ENCODE results near the gene CCNY.

Gene CCNY

DNA sequence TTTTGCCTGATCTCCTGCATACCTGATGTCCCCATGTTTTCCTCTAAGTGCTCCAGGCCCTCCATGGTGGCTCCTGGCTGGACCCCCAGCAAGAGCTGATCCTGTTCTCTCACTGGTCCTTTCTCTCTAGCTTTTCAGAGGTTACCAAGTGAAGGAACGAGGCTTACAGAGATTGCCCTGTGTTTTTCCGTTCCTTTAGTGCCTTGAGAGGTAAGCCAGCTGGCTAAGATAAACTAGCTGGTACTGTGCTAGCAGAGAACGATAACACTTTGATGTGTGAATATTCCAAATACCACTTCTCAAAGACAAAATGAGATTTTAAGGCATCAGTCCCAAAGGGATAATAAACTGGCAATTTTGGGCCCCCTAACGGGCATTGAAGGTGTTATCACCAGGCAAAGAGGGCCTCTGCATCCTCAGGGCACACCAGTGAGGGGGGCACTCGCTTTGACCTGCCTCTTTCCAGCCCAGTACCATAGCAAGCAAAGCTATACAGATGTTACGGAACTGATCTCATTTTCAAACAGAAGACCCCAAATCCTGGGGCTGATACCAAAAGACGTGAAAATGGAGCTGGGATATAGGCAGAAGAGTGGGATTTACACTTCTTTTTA is 8.4 kb upstream of the CCNY start:
- TF ChIP-seq, protein P1, sequence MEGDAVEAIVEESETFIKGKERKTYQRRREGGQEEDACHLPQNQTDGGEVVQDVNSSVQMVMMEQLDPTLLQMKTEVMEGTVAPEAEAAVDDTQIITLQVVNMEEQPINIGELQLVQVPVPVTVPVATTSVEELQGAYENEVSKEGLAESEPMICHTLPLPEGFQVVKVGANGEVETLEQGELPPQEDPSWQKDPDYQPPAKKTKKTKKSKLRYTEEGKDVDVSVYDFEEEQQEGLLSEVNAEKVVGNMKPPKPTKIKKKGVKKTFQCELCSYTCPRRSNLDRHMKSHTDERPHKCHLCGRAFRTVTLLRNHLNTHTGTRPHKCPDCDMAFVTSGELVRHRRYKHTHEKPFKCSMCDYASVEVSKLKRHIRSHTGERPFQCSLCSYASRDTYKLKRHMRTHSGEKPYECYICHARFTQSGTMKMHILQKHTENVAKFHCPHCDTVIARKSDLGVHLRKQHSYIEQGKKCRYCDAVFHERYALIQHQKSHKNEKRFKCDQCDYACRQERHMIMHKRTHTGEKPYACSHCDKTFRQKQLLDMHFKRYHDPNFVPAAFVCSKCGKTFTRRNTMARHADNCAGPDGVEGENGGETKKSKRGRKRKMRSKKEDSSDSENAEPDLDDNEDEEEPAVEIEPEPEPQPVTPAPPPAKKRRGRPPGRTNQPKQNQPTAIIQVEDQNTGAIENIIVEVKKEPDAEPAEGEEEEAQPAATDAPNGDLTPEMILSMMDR (IDR thresholded peaks at IDR 0.05; ENCODE audit: low read depth, low read length, missing control alignments), result no peak
- in situ Hi-C loops (cut with HindIII; ENCODE audit: low pct_ligation_motif_present, low sequenced_read_pairs), result no loop called here
- H3K36me3 ChIP-seq (replicated peaks), result no peaks in the 10 kb centered on the region
- H3K4me3 ChIP-seq (ENCODE audit: low read depth, low read length), result no peak overlapping the region
- peak overlapping the region; percentile 61 for H3K27ac ChIP-seq
- H3K27me3 ChIP-seq (replicated peaks), result no peaks in the 10 kb centered on the region
- no peak for DNase-seq

- Histone ChIP-seq H3K27ac (peak overlapping the region; percentile 61), H3K4me3 (ENCODE audit: low read depth, low read length) (no peak overlapping the region), H3K36me3 (replicated peaks) (no peaks in the 10 kb centered on the region), H3K27me3 (replicated peaks) (no peaks in the 10 kb centered on the region)
- DNase-seq, result peak; percentile 69
- TF ChIP-seq, protein P1 (IDR thresholded peaks at IDR 0.05; ENCODE audit: low read depth, low read length, missing control alignments), result no peak
- in situ Hi-C loops (cut with HindIII; ENCODE audit: low pct_ligation_motif_present, low sequenced_read_pairs), result no loop called here
Measured at GRCh38 chr10:35328404-35329037, 7.8 kb upstream of the CCNY start.

DNA sequence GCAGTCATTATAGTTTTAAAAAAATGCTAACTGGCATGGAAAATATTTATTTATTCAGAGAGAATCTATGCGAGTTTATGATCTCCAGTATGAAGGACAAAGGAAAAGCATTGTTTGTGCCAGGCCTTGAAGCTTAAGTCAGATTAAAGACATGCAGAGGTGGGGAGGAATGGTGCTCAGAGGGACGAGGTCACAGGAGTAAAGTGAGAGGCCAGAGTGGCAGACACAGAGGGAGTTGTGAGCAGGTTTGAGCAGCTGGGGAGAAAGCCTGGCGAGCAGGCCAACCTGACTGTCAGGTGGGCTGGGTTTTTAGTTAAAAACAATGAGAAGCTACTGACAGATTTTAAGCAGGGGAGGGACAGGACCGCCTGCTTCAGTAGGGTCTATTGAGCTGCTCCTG is 6.8 kb upstream of the CCNY start:
- Histone ChIP-seq H3K4me3 (ENCODE audit: low read depth, low read length) (no peak overlapping the region), H3K36me3 (replicated peaks) (no peaks in the 10 kb centered on the region), H3K27ac (no peak overlapping the region), H3K27me3 (replicated peaks) (no peaks in the 10 kb centered on the region)
- in situ Hi-C loops (cut with HindIII; ENCODE audit: low pct_ligation_motif_present, low sequenced_read_pairs), result no loop called here
- no peak for DNase-seq
- TF ChIP-seq, protein P1 (IDR thresholded peaks at IDR 0.05; ENCODE audit: low read depth, low read length, missing control alignments), result no peak

GRCh38 chr10:35331894-35332640 is 4.2 kb upstream of the CCNY start:
- no peaks in the 10 kb centered on the region for H3K36me3 ChIP-seq (replicated peaks)
- DNase-seq, result peak; percentile 92
- no peaks in the 10 kb centered on the region for H3K27me3 ChIP-seq (replicated peaks)
- H3K27ac ChIP-seq, result peak overlapping the region; percentile 71
- no peak overlapping the region for H3K4me3 ChIP-seq (ENCODE audit: low read depth, low read length)
- in situ Hi-C loops (cut with HindIII; ENCODE audit: low pct_ligation_motif_present, low sequenced_read_pairs), result no loop called here
- TF ChIP-seq, protein P1 (IDR thresholded peaks at IDR 0.05; ENCODE audit: low read depth, low read length, missing control alignments), result no peak

DNA sequence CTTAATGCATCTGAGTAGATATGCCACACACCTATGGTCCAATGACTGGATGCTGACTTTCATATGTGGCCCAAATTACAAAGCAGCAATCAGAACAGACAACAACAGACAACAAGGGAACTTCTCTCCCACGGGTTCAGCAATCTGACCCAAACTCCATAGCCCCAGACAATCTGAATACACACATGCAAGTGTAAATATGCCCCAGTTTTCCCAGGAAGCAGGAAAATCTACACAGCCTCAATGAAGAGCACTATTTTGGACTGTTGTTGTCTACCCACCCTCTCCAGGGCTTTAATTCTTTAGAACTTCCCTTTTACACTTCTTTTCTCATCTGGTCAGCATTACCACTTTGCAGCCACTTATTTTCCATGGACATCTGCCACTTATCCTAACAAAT is 2.0 kb upstream of the CCNY start:
- no peaks in the 10 kb centered on the region for H3K36me3 ChIP-seq (replicated peaks)
- TF ChIP-seq, protein P1 (IDR thresholded peaks at IDR 0.05; ENCODE audit: low read depth, low read length, missing control alignments), result no peak
- in situ Hi-C loops (cut with HindIII; ENCODE audit: low pct_ligation_motif_present, low sequenced_read_pairs), result no loop called here
- no peak overlapping the region for H3K27ac ChIP-seq
- H3K27me3 ChIP-seq (replicated peaks), result no peaks in the 10 kb centered on the region
- H3K4me3 ChIP-seq (ENCODE audit: low read depth, low read length), result no peak overlapping the region
- DNase-seq, result no peak

Data from brain microvascular endothelial cell (primary cell).